ENCODE data around the gene PLEKHG4B. TPM values are rescaled to one million over a fixed set of nuclear protein-coding genes. Genes with fewer than 3 reads are reported as not detected.

The PLEKHG4B gene
- total RNA-seq, 2 donors from 2014 or later = under 0.01 to 0.28 TPM

DNA sequence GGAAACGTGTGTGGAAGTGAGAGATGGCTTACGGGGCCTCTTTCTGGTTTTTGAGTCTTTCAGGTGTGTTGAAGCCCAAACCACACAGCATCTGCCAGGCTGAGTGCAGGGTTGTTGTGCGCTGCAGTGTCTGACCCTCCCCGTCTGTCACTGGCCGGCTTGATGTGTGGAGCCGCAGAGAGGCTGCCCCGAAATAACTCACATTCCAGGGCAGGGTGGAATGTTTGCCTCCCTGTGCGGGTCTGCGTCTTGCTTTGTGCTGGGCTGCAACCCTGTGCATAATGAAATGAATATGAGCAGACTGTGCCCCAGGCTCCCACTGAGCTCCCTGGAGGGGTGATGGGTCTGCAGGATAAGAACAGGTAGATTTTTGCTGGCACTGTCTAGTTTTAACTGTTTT, 9.9 kb upstream of the PLEKHG4B start:
- ATAC-seq (ENCODE audit: insufficient number of reproducible peaks, low FRiP score, low read depth) = no peak
- no peaks in the 10 kb centered on the region for H3K36me3 ChIP-seq
- no peaks in the 10 kb centered on the region for H3K27me3 ChIP-seq (replicated peaks; ENCODE audit: insufficient read depth)
- no peak for DNase-seq (ENCODE audit: low spot score)
- no peak overlapping the region for H3K4me3 ChIP-seq
- no peaks in the 10 kb centered on the region for H3K9me3 ChIP-seq
- TF ChIP-seq CTCF (IDR thresholded peaks at IDR 0.05) = no peak
- no peak overlapping the region for H3K27ac ChIP-seq
- no peaks in the 10 kb centered on the region for H3K4me1 ChIP-seq (ENCODE audit: control insufficient read depth in 1 of 2, low read depth in 2 of 2)

- DNase-seq (ENCODE audit: low spot score) = no peak
- H3K36me3 ChIP-seq = no peaks in the 10 kb centered on the region
- no peak overlapping the region for H3K27ac ChIP-seq
- no peaks in the 10 kb centered on the region for H3K4me1 ChIP-seq (ENCODE audit: control insufficient read depth in 1 of 2, low read depth in 2 of 2)
- H3K9me3 ChIP-seq = no peaks in the 10 kb centered on the region
- H3K27me3 ChIP-seq (replicated peaks; ENCODE audit: insufficient read depth) = no peaks in the 10 kb centered on the region
- no peak overlapping the region for H3K4me3 ChIP-seq
- ATAC-seq (ENCODE audit: insufficient number of reproducible peaks, low FRiP score, low read depth) = no peak
- TF ChIP-seq CTCF (IDR thresholded peaks at IDR 0.05) = no peak
These were observed 9.4 kb upstream of the PLEKHG4B start for GRCh38 chr5:82570-82969.

DNA sequence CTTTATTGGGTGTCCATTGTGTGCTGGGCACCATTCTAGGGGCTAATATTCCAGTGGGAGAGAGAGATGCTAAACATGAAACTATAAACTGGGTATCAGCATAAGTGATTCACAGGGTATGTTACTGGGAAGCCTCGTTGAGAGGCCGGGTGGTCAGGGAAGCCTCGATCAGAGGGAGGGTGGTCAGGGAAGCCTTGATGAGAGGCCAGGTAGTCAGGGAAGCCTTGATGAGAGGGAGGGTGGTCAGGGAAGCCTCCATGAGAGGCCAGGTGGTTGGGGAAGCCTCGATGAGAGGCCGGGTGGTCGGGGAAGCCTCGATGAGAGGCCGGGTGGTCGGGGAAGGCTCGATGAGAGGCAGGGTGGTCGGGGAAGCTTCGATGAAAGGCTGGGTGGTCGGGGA, 8.9 kb upstream of the PLEKHG4B start:
- ATAC-seq (ENCODE audit: insufficient number of reproducible peaks, low FRiP score, low read depth) (no peak), DNase-seq (ENCODE audit: low spot score) (no peak)
- Histone ChIP-seq H3K4me1 (ENCODE audit: control insufficient read depth in 1 of 2, low read depth in 2 of 2) (no peaks in the 10 kb centered on the region), H3K27ac (no peak overlapping the region), H3K4me3 (no peak overlapping the region), H3K27me3 (replicated peaks; ENCODE audit: insufficient read depth) (no peaks in the 10 kb centered on the region), H3K36me3 (no peaks in the 10 kb centered on the region), H3K9me3 (no peaks in the 10 kb centered on the region)
- TF ChIP-seq CTCF (IDR thresholded peaks at IDR 0.05) = no peak

DNA sequence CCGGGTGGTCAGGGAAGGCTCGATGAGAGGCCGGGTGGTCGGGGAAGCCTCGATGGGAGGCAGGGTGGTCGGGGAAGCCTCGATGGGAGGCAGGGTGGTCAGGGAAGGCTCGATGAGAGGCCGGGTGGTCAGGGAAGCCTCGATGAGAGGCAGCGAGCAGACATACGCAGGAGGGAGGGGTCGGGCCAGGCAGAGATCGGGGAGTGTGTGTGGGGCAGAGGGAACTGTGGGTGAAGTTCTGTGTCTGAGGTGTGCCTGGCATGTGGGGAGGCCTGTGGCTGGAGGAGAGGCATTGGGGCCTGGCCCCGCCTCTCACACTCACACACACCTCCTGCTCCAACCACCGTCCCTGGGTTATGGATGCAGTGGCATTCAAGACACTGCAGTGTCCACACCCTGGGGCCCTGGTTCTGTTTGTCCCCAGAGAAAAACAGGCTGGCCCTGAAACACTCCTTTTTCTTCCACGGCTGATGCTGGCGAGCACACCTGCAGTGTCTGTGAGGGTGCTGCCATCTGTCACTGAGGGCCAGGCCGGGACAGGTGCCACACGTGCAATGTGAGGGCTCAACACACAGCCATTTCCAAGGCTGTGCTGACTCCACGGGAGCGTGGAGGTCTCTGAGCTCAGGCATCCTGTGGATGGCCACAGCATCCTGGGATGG, 6.5 kb upstream of the PLEKHG4B start:
- H3K4me3 ChIP-seq = no peak overlapping the region
- no peak for TF ChIP-seq CTCF (IDR thresholded peaks at IDR 0.05)
- H3K36me3 ChIP-seq = no peaks in the 10 kb centered on the region
- DNase-seq (ENCODE audit: low spot score) = no peak
- ATAC-seq (ENCODE audit: insufficient number of reproducible peaks, low FRiP score, low read depth) = no peak
- no peak overlapping the region for H3K27ac ChIP-seq
- no peaks in the 10 kb centered on the region for H3K27me3 ChIP-seq (replicated peaks; ENCODE audit: insufficient read depth)
- no peaks in the 10 kb centered on the region for H3K4me1 ChIP-seq (ENCODE audit: control insufficient read depth in 1 of 2, low read depth in 2 of 2)
- no peaks in the 10 kb centered on the region for H3K9me3 ChIP-seq

GRCh38 chr5:89337-90286, 2.4 kb upstream of the PLEKHG4B start:
- Histone ChIP-seq H3K4me1 (ENCODE audit: control insufficient read depth in 1 of 2, low read depth in 2 of 2) (no peaks in the 10 kb centered on the region), H3K9me3 (no peaks in the 10 kb centered on the region), H3K4me3 (no peak overlapping the region), H3K36me3 (no peaks in the 10 kb centered on the region), H3K27me3 (replicated peaks; ENCODE audit: insufficient read depth) (no peaks in the 10 kb centered on the region), H3K27ac (no peak overlapping the region)
- no peak for ATAC-seq (ENCODE audit: insufficient number of reproducible peaks, low FRiP score, low read depth)
- DNase-seq (ENCODE audit: low spot score) = no peak
- TF ChIP-seq CTCF (IDR thresholded peaks at IDR 0.05) = no peak

Measured in thoracic aorta (tissue), 2 donors.